Measurements from ENCODE around the gene DSCAM. TPM values are rescaled to one million over a fixed set of nuclear protein-coding genes. Genes with fewer than 3 reads are reported as not detected.

The DSCAM gene
- total and polyA plus RNA-seq, 10 of the 15 experiments (the other 5 are each of a cell fraction or from before 2014, with no cell fraction given), result not detected

- DNase-seq (ENCODE audit: low read depth, low spot score), result no peak
- Histone ChIP-seq H3K4me2 (ENCODE audit: control insufficient read depth, insufficient read depth) (no peak overlapping the region), H4K20me1 (ENCODE audit: control insufficient read depth, insufficient read depth) (no peaks in the 10 kb centered on the region), H3K27ac (ENCODE audit: control insufficient read depth, insufficient read depth) (no peak overlapping the region), H3K9me3 (replicated peaks; ENCODE audit: control insufficient read depth, insufficient read depth, low read length) (no peaks in the 10 kb centered on the region; the same call in 2 of the 3 replicates), H3K4me3 (no peak overlapping the region), H3K79me2 (ENCODE audit: control insufficient read depth, insufficient read depth, low read length) (no peaks in the 10 kb centered on the region), H2AFZ (ENCODE audit: control insufficient read depth, low read depth, low read length) (no peak overlapping the region), H3K4me1 (ENCODE audit: control insufficient read depth, insufficient read depth, low read length) (no peaks in the 10 kb centered on the region), H3K36me3 (ENCODE audit: control insufficient read depth in 2 of 2, insufficient read depth in 2 of 2, low read length in 1 of 2) (no peaks in the 10 kb centered on the region), H3K27me3 (replicated peaks in 1 of 2; ENCODE audit: control insufficient read depth in 2 of 2, insufficient read depth in 2 of 2, low read length in 1 of 2) (no peaks in the 10 kb centered on the region), H3K9ac (ENCODE audit: control insufficient read depth, insufficient read depth, low read length) (no peak overlapping the region)
- in situ Hi-C loops (cut with MboI), result no loop called here
- ChIA-PET POLR2A (no interaction called here), SMC1A (ENCODE audit: uncharacterized antibody, unreplicated experiment) (no interaction called here), CTCF (no interaction called here), RAD21 (ENCODE audit: unreplicated experiment) (no interaction called here)
- FAIRE-seq, result no peak
- ATAC-seq, result no peak
- BruUV-seq (replicated peaks), result no TSS peak
- 15% methylated on average over 2 of the region's 2 CpGs for WGBS (ENCODE audit: insufficient coverage, insufficient replicate concordance, low lambda C conversion rate, missing lambda C conversion rate)
- intact Hi-C loops (cut with micrococcal nuclease; ENCODE audit: unreplicated experiment), result no loop called here
- TF ChIP-seq CREM (IDR thresholded peaks at IDR 0.05; ENCODE audit: low read depth) (no peak), ZSCAN29 (IDR thresholded peaks at IDR 0.05) (no peak), CTCF (IDR thresholded peaks at IDR 0.05 in 2 of 3, conservative IDR thresholded peaks at IDR 0.05 in 1 of 3; ENCODE audit: control insufficient read depth in 2 of 3, extremely low read depth in 1 of 3, insufficient read depth in 1 of 3, low read depth in 3 of 3, low read length in 3 of 3) (no peak), IRF5 (IDR thresholded peaks at IDR 0.05; ENCODE audit: borderline replicate concordance) (no peak)
Observed at GRCh38 chr21:40760821-40761220, 86.1 kb downstream of the DSCAM start.

GRCh38 chr21:40759061-40759460 is 87.9 kb downstream of the DSCAM start:
- ATAC-seq (no peak), DNase-seq (ENCODE audit: low read depth, low spot score) (no peak), FAIRE-seq (no peak)
- H3K4me2 ChIP-seq (ENCODE audit: control insufficient read depth, insufficient read depth), result no peak overlapping the region
- CTCF ChIA-PET, result no interaction called here
- in situ Hi-C loops (cut with MboI), result no loop called here
- H3K9me3 ChIP-seq (replicated peaks; ENCODE audit: control insufficient read depth, insufficient read depth, low read length), result no peaks in the 10 kb centered on the region; the same call in 2 of the 3 replicates
- no peak overlapping the region for H3K9ac ChIP-seq (ENCODE audit: control insufficient read depth, insufficient read depth, low read length)
- H4K20me1 ChIP-seq (ENCODE audit: control insufficient read depth, insufficient read depth), result no peaks in the 10 kb centered on the region
- intact Hi-C loops (cut with micrococcal nuclease; ENCODE audit: unreplicated experiment), result no loop called here
- no TSS peak for BruUV-seq (replicated peaks)
- POLR2A ChIA-PET, result no interaction called here
- H3K4me1 ChIP-seq (ENCODE audit: control insufficient read depth, insufficient read depth, low read length), result no peaks in the 10 kb centered on the region
- H3K79me2 ChIP-seq (ENCODE audit: control insufficient read depth, insufficient read depth, low read length), result no peaks in the 10 kb centered on the region
- H3K36me3 ChIP-seq (ENCODE audit: control insufficient read depth in 2 of 2, insufficient read depth in 2 of 2, low read length in 1 of 2), result no peaks in the 10 kb centered on the region
- TF ChIP-seq SREBF2 (IDR thresholded peaks at IDR 0.05; ENCODE audit: low read length), result no peak
- TF ChIP-seq ZNF592 (IDR thresholded peaks at IDR 0.05), result no peak
- no peak for TF ChIP-seq POLR2A (IDR thresholded peaks at IDR 0.05; ENCODE audit: low read depth, low read length)
- TF ChIP-seq ASH2L (IDR thresholded peaks at IDR 0.05; ENCODE audit: borderline replicate concordance, low read depth), result no peak
- SMC1A ChIA-PET (ENCODE audit: uncharacterized antibody, unreplicated experiment), result no interaction called here
- no peak overlapping the region for H2AFZ ChIP-seq (ENCODE audit: control insufficient read depth, low read depth, low read length)
- H3K27ac ChIP-seq (ENCODE audit: control insufficient read depth, insufficient read depth), result no peak overlapping the region
- 0% methylated on average over 2 of the region's 2 CpGs for WGBS (ENCODE audit: insufficient coverage, insufficient replicate concordance, low lambda C conversion rate, missing lambda C conversion rate)
- H3K27me3 ChIP-seq (replicated peaks in 1 of 2; ENCODE audit: control insufficient read depth in 2 of 2, insufficient read depth in 2 of 2, low read length in 1 of 2), result no peaks in the 10 kb centered on the region
- H3K4me3 ChIP-seq, result no peak overlapping the region
- RAD21 ChIA-PET (ENCODE audit: unreplicated experiment), result no interaction called here

Measured in GM12878 (cell line).